PC-9 (cell line): ENCODE measurements around the gene FAM32A.

Experiments used
- CTCF ChIP-seq: fragments of 200-600 bp; sonication (generic); conservative IDR thresholded peaks from 2 replicates; pipeline ENCODE4 v1.6.1; 2017; ENCODE audit warnings: mixed run types, antibody characterized with exemption, mild to moderate bottlenecking, moderate library complexity
- EZH2 ChIP-seq: fragments of 200-600 bp; sonication (generic); IDR thresholded peaks from 2 replicates; pipeline ENCODE4 v1.8.0; 2017; ENCODE audit warnings: antibody characterized with exemption, low read depth

GRCh38 chr19:16141043-16141442 lies 44.2 kb upstream of the FAM32A start:
- TF ChIP-seq CTCF (no peak), EZH2 (no peak)
